ENCODE measurements around the gene MTSS2.
A peak's percentile ranks its signal among the peaks of the same experiment; 100 is the strongest.

The MTSS2 gene

GRCh38 chr16:70685061-70685937, 554 bp downstream of the MTSS2 start (continued):
- TF ChIP-seq ZBTB26 (tag by site-specific recombination; optimal IDR thresholded peaks at IDR 0.05) (peak; percentile 72), ZBTB8A (tag by site-specific recombination; IDR thresholded peaks at IDR 0.05) (peak; percentile 48), ZBTB20 (tag by site-specific recombination; IDR thresholded peaks at IDR 0.05) (peak; percentile 36; the same call in 1 of the 2 replicates), ZNF140 (tag by site-specific recombination; IDR thresholded peaks at IDR 0.05) (no peak), ZNF391 (tag by site-specific recombination; IDR thresholded peaks at IDR 0.05; ENCODE audit: borderline replicate concordance, low read depth) (no peak), ZIC2 (tag by site-specific recombination; IDR thresholded peaks at IDR 0.05) (peak; percentile 31; the same call in 1 of the 2 replicates), ZNF555 (tag by site-specific recombination; conservative IDR thresholded peaks at IDR 0.05) (no peak), ZNF18 (tag by site-specific recombination; IDR thresholded peaks at IDR 0.05) (no peak), GLIS1 (tag by site-specific recombination; IDR thresholded peaks at IDR 0.05) (peak; percentile 36; the same call in 1 of the 2 replicates)

- Histone ChIP-seq H3K27ac (ENCODE audit: extremely low read depth, low read depth, low read length) (no peak overlapping the region; the same call in 1 of the 2 replicates), H3K36me3 (ENCODE audit: control insufficient read depth in 2 of 2, insufficient read depth in 1 of 2, low read length in 2 of 2) (peaks cover 0 to 27% of the 10 kb centered on the region in 2 experiments; a peak in 2 of 3 replicates), H3K4me3 (ENCODE audit: low read depth, low read length) (peak overlapping the region; percentile 58), H3K9me3 (ENCODE audit: control insufficient read depth, insufficient read depth, low read depth, low read length) (no peaks in the 10 kb centered on the region), H3K4me1 (ENCODE audit: control insufficient read depth, insufficient read depth, low read length) (peaks cover 13% of the 10 kb centered on the region)
- TF ChIP-seq GFI1B (tag by site-specific recombination; IDR thresholded peaks at IDR 0.05) (no peak), PATZ1 (tag by site-specific recombination; IDR thresholded peaks at IDR 0.05) (peak; percentile 24; the same call in 1 of the 2 replicates), GLIS2 (tag by site-specific recombination; IDR thresholded peaks at IDR 0.05) (0 out of 2 replicates have a peak, but pooled peaks have one; percentile 24)
- CTCF ChIA-PET = no interaction called here
- POLR2A ChIA-PET = interaction anchor here (0.5 kb wide), 1 partner anchor 802 kb away, joined by 6 read pairs; no protein-coding TSS in a partner anchor
These were observed 1.4 kb downstream of the MTSS2 start for GRCh38 chr16:70684146-70685060.

- ChIA-PET POLR2A (interaction anchor here (0.5 to 0.6 kb wide), 2 partner anchors 803 to 924 kb away, joined by 3 to 6 read pairs; no protein-coding TSS in a partner anchor), CTCF (no interaction called here)
- Histone ChIP-seq H3K4me3 (ENCODE audit: low read depth, low read length) (no peak overlapping the region), H3K27ac (ENCODE audit: extremely low read depth, low read depth, low read length) (no peak overlapping the region), H3K9me3 (ENCODE audit: control insufficient read depth, insufficient read depth, low read depth, low read length) (no peaks in the 10 kb centered on the region), H3K36me3 (ENCODE audit: control insufficient read depth in 2 of 2, insufficient read depth in 1 of 2, low read length in 2 of 2) (peaks cover 0 to 37% of the 10 kb centered on the region in 2 experiments; a peak in 2 of 3 replicates), H3K4me1 (ENCODE audit: control insufficient read depth, insufficient read depth, low read length) (peaks cover 13% of the 10 kb centered on the region)
- TF ChIP-seq ZFP37 (tag by site-specific recombination; IDR thresholded peaks at IDR 0.05) = no peak
- no peak for TF ChIP-seq ZNF416 (tag by site-specific recombination; IDR thresholded peaks at IDR 0.05)
- TF ChIP-seq ZBTB21 (tag by site-specific recombination; IDR thresholded peaks at IDR 0.05) = no peak
- peak; percentile 22; the same call in 1 of the 2 replicates for TF ChIP-seq BCL11B (tag by site-specific recombination; IDR thresholded peaks at IDR 0.05; ENCODE audit: low read depth)
- TF ChIP-seq ZSCAN16 (tag by site-specific recombination; IDR thresholded peaks at IDR 0.05) = peak; percentile 70; the same call in 1 of the 2 replicates
- TF ChIP-seq ZNF664 (tag by site-specific recombination; IDR thresholded peaks at IDR 0.05) = peak; percentile 98
- TF ChIP-seq ZNF530 (tag by site-specific recombination; IDR thresholded peaks at IDR 0.05; ENCODE audit: low read depth) = no peak
- TF ChIP-seq ZNF202 (tag by site-specific recombination; IDR thresholded peaks at IDR 0.05; ENCODE audit: borderline replicate concordance) = no peak
- TF ChIP-seq ZNF473 (tag by site-specific recombination; IDR thresholded peaks at IDR 0.05) = no peak
- TF ChIP-seq ZNF350 (tag by site-specific recombination; IDR thresholded peaks at IDR 0.05) = no peak
- no peak for TF ChIP-seq KLF16 (tag by site-specific recombination; IDR thresholded peaks at IDR 0.05)
These were observed 2.5 kb downstream of the MTSS2 start for GRCh38 chr16:70683146-70683944.
